ENCODE results near the gene AQP5. TPM values are rescaled to one million over a fixed set of nuclear protein-coding genes. Genes with fewer than 3 reads are reported as not detected.

AQP5 gene
- total RNA-seq, 2 experiments from 2014 or later, result not detected

DNA sequence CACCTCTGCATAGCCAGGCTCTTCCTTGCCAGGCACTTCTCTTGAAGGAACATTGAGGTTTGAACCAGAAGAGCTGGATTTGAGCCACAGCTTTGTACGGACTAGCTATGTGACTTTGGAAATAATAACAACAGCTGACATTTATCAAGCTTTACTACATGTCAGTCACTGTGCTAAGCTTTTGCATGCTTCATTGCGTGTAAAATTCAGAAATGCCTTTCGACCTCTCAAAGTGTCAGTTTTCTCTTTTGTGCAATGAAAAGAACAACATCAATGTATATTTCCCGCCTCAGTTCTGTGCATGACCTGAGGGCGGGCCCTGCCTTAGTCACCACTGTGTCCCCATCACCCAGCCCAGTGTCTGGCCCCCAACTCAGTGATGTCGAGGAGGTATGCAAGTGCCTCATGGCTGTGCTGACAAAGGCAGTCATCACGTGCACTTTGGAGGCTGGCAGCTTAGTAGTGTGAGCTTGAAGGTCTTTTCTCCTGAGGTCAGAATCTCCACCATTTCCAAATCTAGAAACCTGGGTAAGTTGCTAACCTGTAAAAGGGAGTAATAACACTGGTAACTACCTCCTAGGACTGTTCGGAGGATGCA, 29.0 kb upstream of the AQP5 start:
- H3K4me2 ChIP-seq (ENCODE audit: low read length), result no peak overlapping the region
- POLR2A ChIA-PET, result interaction anchor here (0.6 kb wide), 2 partner anchors 47 to 242 kb away, joined by 3 to 4 read pairs; no protein-coding TSS in a partner anchor
- DNase-seq (ENCODE audit: low spot score), result no peak
- no peak overlapping the region for H2AFZ ChIP-seq (ENCODE audit: low read length)
- intact Hi-C loops (cut with micrococcal nuclease; ENCODE audit: unreplicated experiment), result no loop called here
- H3K27ac ChIP-seq (ENCODE audit: low read depth, low read length, poor library complexity, severe bottlenecking), result no peak overlapping the region
- H3K36me3 ChIP-seq (ENCODE audit: insufficient read depth, low read length), result no peaks in the 10 kb centered on the region
- CTCF ChIA-PET (ENCODE audit: unreplicated experiment), result no interaction called here
- no peak overlapping the region for H3K4me3 ChIP-seq (ENCODE audit: low read depth, low read length, poor library complexity, severe bottlenecking)
- H3K9me3 ChIP-seq (ENCODE audit: low read length), result no peaks in the 10 kb centered on the region
- H3K9me2 ChIP-seq (ENCODE audit: insufficient read depth, low read length), result no peaks in the 10 kb centered on the region
- H3K4me1 ChIP-seq (ENCODE audit: insufficient read depth, low read length, poor library complexity, severe bottlenecking), result no peaks in the 10 kb centered on the region
- no peaks in the 10 kb centered on the region for H4K20me1 ChIP-seq (ENCODE audit: insufficient read depth, low read length)
- no peaks in the 10 kb centered on the region for H3K79me2 ChIP-seq (ENCODE audit: insufficient read depth, low read depth, low read length)
- BruUV-seq (replicated peaks), result no TSS peak
- TF ChIP-seq, protein P1, sequence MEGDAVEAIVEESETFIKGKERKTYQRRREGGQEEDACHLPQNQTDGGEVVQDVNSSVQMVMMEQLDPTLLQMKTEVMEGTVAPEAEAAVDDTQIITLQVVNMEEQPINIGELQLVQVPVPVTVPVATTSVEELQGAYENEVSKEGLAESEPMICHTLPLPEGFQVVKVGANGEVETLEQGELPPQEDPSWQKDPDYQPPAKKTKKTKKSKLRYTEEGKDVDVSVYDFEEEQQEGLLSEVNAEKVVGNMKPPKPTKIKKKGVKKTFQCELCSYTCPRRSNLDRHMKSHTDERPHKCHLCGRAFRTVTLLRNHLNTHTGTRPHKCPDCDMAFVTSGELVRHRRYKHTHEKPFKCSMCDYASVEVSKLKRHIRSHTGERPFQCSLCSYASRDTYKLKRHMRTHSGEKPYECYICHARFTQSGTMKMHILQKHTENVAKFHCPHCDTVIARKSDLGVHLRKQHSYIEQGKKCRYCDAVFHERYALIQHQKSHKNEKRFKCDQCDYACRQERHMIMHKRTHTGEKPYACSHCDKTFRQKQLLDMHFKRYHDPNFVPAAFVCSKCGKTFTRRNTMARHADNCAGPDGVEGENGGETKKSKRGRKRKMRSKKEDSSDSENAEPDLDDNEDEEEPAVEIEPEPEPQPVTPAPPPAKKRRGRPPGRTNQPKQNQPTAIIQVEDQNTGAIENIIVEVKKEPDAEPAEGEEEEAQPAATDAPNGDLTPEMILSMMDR (conservative IDR thresholded peaks at IDR 0.05; ENCODE audit: low read length), result no peak
- no peak for TF ChIP-seq EZH2phosphoT487 (IDR thresholded peaks at IDR 0.05; ENCODE audit: borderline replicate concordance, low read depth, low read length)

DNA sequence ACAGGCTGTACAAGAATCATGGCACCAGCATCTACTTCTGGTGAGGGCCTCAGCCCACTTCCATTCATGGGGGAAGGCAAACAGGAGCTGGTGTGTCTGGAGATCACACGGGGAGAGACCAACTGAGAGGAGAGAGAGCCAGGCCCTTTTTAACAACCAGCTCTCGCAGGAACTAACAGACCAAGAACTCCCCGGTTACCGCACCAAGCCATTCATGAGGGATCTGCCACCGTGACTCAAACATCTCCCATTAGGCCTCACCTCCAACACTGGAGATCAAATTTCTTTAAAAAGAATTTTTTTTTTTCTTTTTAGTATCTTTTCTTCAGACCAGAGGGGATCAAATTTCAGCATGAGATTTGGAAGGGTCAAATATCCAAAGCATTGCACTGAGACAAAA, 27.9 kb upstream of the AQP5 start:
- no peak overlapping the region for H3K4me2 ChIP-seq (ENCODE audit: low read length)
- H3K27ac ChIP-seq (ENCODE audit: low read depth, low read length, poor library complexity, severe bottlenecking), result no peak overlapping the region
- H2AFZ ChIP-seq (ENCODE audit: low read length), result no peak overlapping the region
- POLR2A ChIA-PET, result no interaction called here
- CTCF ChIA-PET (ENCODE audit: unreplicated experiment), result no interaction called here
- no peaks in the 10 kb centered on the region for H3K79me2 ChIP-seq (ENCODE audit: insufficient read depth, low read depth, low read length)
- no peaks in the 10 kb centered on the region for H3K36me3 ChIP-seq (ENCODE audit: insufficient read depth, low read length)
- DNase-seq (ENCODE audit: low spot score), result no peak
- intact Hi-C loops (cut with micrococcal nuclease; ENCODE audit: unreplicated experiment), result no loop called here
- H3K4me1 ChIP-seq (ENCODE audit: insufficient read depth, low read length, poor library complexity, severe bottlenecking), result no peaks in the 10 kb centered on the region
- no peak for TF ChIP-seq EZH2phosphoT487 (IDR thresholded peaks at IDR 0.05; ENCODE audit: borderline replicate concordance, low read depth, low read length)
- TF ChIP-seq, protein P1 (conservative IDR thresholded peaks at IDR 0.05; ENCODE audit: low read length), result no peak
- no TSS peak for BruUV-seq (replicated peaks)
- H3K9me2 ChIP-seq (ENCODE audit: insufficient read depth, low read length), result no peaks in the 10 kb centered on the region
- H3K4me3 ChIP-seq (ENCODE audit: low read depth, low read length, poor library complexity, severe bottlenecking), result no peak overlapping the region
- no peaks in the 10 kb centered on the region for H4K20me1 ChIP-seq (ENCODE audit: insufficient read depth, low read length)
- H3K9me3 ChIP-seq (ENCODE audit: low read length), result no peaks in the 10 kb centered on the region

DNA sequence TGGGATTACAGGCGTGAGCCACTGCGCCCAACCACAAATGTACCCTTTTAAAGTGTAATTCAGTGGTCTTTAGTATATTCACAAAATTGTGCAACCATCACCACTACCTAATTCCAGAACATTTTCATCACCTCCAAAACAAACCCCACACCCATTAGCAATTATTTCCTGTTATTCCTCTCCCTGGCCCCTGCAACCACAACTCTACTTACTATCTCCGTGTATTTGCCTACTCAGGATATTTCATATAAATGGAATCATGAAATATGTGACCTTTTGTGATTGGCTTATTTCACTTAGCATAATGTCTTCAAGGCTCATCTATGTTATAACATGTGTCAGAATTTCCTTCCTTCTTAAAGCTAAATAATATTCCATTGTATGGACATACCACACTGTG, 27.2 kb upstream of the AQP5 start:
- no peak for DNase-seq (ENCODE audit: low spot score)
- Histone ChIP-seq H3K9me3 (ENCODE audit: low read length) (no peaks in the 10 kb centered on the region), H4K20me1 (ENCODE audit: insufficient read depth, low read length) (no peaks in the 10 kb centered on the region), H3K9me2 (ENCODE audit: insufficient read depth, low read length) (no peaks in the 10 kb centered on the region), H3K27ac (ENCODE audit: low read depth, low read length, poor library complexity, severe bottlenecking) (no peak overlapping the region), H3K4me1 (ENCODE audit: insufficient read depth, low read length, poor library complexity, severe bottlenecking) (no peaks in the 10 kb centered on the region), H2AFZ (ENCODE audit: low read length) (no peak overlapping the region), H3K4me3 (ENCODE audit: low read depth, low read length, poor library complexity, severe bottlenecking) (no peak overlapping the region), H3K4me2 (ENCODE audit: low read length) (no peak overlapping the region), H3K36me3 (ENCODE audit: insufficient read depth, low read length) (no peaks in the 10 kb centered on the region), H3K79me2 (ENCODE audit: insufficient read depth, low read depth, low read length) (no peaks in the 10 kb centered on the region)
- ChIA-PET POLR2A (no interaction called here), CTCF (ENCODE audit: unreplicated experiment) (no interaction called here)
- BruUV-seq (replicated peaks), result no TSS peak
- TF ChIP-seq, protein P1 (conservative IDR thresholded peaks at IDR 0.05; ENCODE audit: low read length), result no peak
- TF ChIP-seq EZH2phosphoT487 (IDR thresholded peaks at IDR 0.05; ENCODE audit: borderline replicate concordance, low read depth, low read length), result no peak
- intact Hi-C loops (cut with micrococcal nuclease; ENCODE audit: unreplicated experiment), result no loop called here
